ENCODE measurements around the gene DDX46. TPM values are rescaled to one million over a fixed set of nuclear protein-coding genes. Genes with fewer than 3 reads are reported as not detected.

DDX46 gene
- total RNA-seq, 2 donors from 2014 or later = 31.9 to 36.3 TPM

DNA sequence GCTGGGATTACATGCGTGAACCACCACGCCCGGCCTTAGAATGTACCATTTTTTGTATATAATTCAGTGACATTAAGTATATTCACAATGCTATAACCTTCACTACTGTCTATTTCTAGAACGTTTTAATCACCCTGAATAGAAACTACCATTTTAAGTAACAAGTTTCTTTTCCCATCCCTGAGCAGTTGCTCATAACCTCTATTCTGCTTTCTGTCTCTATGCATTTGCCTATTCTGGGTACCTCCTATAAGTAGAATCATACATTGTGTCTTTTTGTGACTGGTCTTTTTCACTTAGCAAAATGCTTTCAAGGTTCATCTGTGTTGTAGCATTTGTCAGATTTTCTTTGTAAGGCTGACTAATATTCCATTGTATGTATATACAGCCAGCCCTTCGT is 39.9 kb downstream of the DDX46 start:
- ATAC-seq (no peak), DNase-seq (no peak)
- Histone ChIP-seq H3K27me3 (no peaks in the 10 kb centered on the region), H3K36me3 (replicated peaks in 1 of 2; ENCODE audit: insufficient read depth in 1 of 2, low read depth in 2 of 2) (peaks cover 0 to 26% of the 10 kb centered on the region in 2 donors), H3K4me3 (no peak overlapping the region), H3K9me3 (no peaks in the 10 kb centered on the region), H3K27ac (no peak overlapping the region), H3K4me1 (no peaks in the 10 kb centered on the region)
- intact Hi-C loops (cut with DNase I) = no loop called here
- TF ChIP-seq CTCF (IDR thresholded peaks at IDR 0.05) = no peak
- no peak for TF ChIP-seq POLR2A (IDR thresholded peaks at IDR 0.05)
- WGBS, 2 donors = 84 to 92% methylated on average over 5 of the region's 5 CpGs

DNA sequence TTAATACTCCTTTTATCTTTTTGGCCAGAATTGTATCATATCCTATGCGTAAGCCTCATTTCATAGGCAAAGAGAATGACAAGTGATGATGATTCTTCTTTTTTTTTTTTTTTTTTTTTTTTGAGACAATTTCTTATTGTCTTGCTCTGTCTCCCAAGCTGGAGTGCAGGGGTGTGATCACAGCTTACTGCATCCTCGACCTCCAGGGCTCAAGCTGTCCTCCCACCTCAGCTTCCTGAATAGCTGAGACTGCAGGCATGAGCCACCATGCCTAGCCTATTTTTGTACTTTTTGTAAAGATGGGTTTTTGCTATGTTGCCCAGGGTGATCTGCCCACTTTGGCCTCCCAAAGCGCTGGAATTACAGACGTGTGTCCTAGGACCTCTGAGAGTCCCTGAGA is 45.2 kb downstream of the DDX46 start:
- Histone ChIP-seq H3K27me3 (no peaks in the 10 kb centered on the region), H3K9me3 (no peaks in the 10 kb centered on the region), H3K4me3 (no peak overlapping the region), H3K4me1 (no peaks in the 10 kb centered on the region), H3K36me3 (replicated peaks in 1 of 2; ENCODE audit: insufficient read depth in 1 of 2, low read depth in 2 of 2) (peaks cover 0 to 3% of the 10 kb centered on the region in 2 donors), H3K27ac (no peak overlapping the region)
- WGBS, 2 donors = 78 to 89% methylated on average over 4 of the region's 4 CpGs
- intact Hi-C loops (cut with DNase I) = no loop called here
- TF ChIP-seq CTCF (IDR thresholded peaks at IDR 0.05) (no peak), POLR2A (IDR thresholded peaks at IDR 0.05) (no peak)
- ATAC-seq = no peak
- no peak for DNase-seq

GRCh38 chr5:134813407-134813806 is 54.8 kb downstream of the DDX46 start:
- intact Hi-C loops (cut with DNase I) = no loop called here
- Histone ChIP-seq H3K27ac (no peak overlapping the region), H3K27me3 (no peaks in the 10 kb centered on the region), H3K9me3 (no peaks in the 10 kb centered on the region), H3K4me3 (no peak overlapping the region), H3K36me3 (replicated peaks in 1 of 2; ENCODE audit: insufficient read depth in 1 of 2, low read depth in 2 of 2) (peaks cover 0 to 14% of the 10 kb centered on the region in 2 donors), H3K4me1 (no peaks in the 10 kb centered on the region)
- 88 to 100% methylated on average over 2 of the region's 2 CpGs for WGBS, 2 donors
- DNase-seq = no peak
- TF ChIP-seq CTCF (IDR thresholded peaks at IDR 0.05) = no peak
- no peak for TF ChIP-seq POLR2A (IDR thresholded peaks at IDR 0.05)
- ATAC-seq = no peak

DNA sequence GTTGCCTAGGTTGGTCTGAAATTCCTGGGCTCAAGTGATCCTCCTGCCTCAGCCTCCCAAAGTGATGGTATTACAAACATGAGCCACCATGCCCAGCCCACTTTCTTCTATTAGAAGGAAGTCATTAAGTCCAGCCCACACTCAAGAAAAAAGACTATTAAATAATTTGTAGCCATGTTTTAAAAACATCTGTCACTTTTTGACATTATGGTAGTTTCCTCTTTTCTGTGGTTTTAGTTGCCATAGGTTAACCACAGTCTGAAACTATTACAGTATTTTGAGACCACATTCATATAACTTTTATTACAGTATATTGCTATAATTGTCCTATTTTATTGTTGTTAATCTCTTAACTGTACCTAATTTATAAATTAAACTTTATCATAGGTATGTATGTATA is 55.2 kb downstream of the DDX46 start:
- TF ChIP-seq CTCF (IDR thresholded peaks at IDR 0.05) (no peak), POLR2A (IDR thresholded peaks at IDR 0.05) (no peak)
- no peaks in the 10 kb centered on the region for H3K9me3 ChIP-seq
- no peaks in the 10 kb centered on the region for H3K4me1 ChIP-seq
- intact Hi-C loops (cut with DNase I) = no loop called here
- H3K36me3 ChIP-seq (replicated peaks in 1 of 2; ENCODE audit: insufficient read depth in 1 of 2, low read depth in 2 of 2) = peaks cover 0 to 14% of the 10 kb centered on the region in 2 donors
- no peaks in the 10 kb centered on the region for H3K27me3 ChIP-seq
- H3K27ac ChIP-seq = no peak overlapping the region
- H3K4me3 ChIP-seq = no peak overlapping the region
- DNase-seq (no peak), ATAC-seq (no peak)

DNA sequence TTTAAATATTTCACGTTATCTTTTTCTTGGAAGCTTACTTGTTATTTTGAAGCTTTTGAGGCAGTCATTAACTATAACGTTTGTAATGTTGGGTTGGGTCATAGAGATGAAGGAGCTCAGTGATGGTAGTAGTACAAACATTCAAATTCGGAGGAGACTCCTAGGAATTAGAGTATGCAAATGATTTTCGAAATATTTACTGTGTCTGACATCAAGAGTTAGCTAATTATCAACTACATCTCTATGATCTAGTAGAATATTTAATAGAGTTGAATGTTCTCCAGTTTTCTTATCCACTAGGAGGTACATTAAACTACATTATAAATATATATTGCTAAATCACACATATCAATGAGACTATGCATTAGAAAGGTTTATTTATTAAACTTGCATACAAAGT is 58.4 kb downstream of the DDX46 start:
- ATAC-seq = no peak
- intact Hi-C loops (cut with DNase I) = no loop called here
- H3K4me1 ChIP-seq = no peaks in the 10 kb centered on the region
- no peak for DNase-seq
- no peaks in the 10 kb centered on the region for H3K9me3 ChIP-seq
- H3K36me3 ChIP-seq (replicated peaks in 1 of 2; ENCODE audit: insufficient read depth in 1 of 2, low read depth in 2 of 2) = peaks cover 11 to 20% of the 10 kb centered on the region in 2 donors
- H3K4me3 ChIP-seq = no peak overlapping the region
- H3K27ac ChIP-seq = no peak overlapping the region
- WGBS, 2 donors = 60 to 71% methylated on average over 4 of the region's 4 CpGs
- TF ChIP-seq POLR2A (IDR thresholded peaks at IDR 0.05) = no peak
- TF ChIP-seq CTCF (IDR thresholded peaks at IDR 0.05) = no peak
- no peaks in the 10 kb centered on the region for H3K27me3 ChIP-seq

All from body of pancreas (tissue), 4 donors.